ENCODE data around the gene LRRC15. TPM values are rescaled to one million over a fixed set of nuclear protein-coding genes. Genes with fewer than 3 reads are reported as not detected.

LRRC15 gene
- total RNA-seq, 4 donors from 2014 or later, result 0.14 to 0.32 TPM; not detected in 2

GRCh38 chr3:194339840-194340239 is 29.7 kb downstream of the LRRC15 start:
- Histone ChIP-seq H3K36me3 (no peaks in the 10 kb centered on the region), H3K4me3 (no peak overlapping the region), H3K27ac (no peak overlapping the region), H3K4me1 (no peaks in the 10 kb centered on the region), H3K27me3 (peaks cover 4% of the 10 kb centered on the region), H3K9me3 (no peaks in the 10 kb centered on the region)
- in situ Hi-C loops (cut with MboI; ENCODE audit: low pct_ligation_motif_present in 1 of 4, low pct_unique_long_range_greater_than_20kb in 1 of 4, low sequenced_read_pairs in 3 of 4) (loop anchor here in 3 of 4 donors (5.0 kb wide), 2 partner anchors 57 to 67 kb away; partner anchors contain the start of gene GP5 (in 1 of the 3)), intact Hi-C loops (cut with DNase I; ENCODE audit: low total_unique reads) (loop anchor here (5.0 kb wide), 1 partner anchor 67 kb away; no protein-coding TSS in a partner anchor)
- no peak for TF ChIP-seq EP300 (IDR thresholded peaks at IDR 0.05; ENCODE audit: low read depth)
- no peak for TF ChIP-seq CTCF (IDR thresholded peaks at IDR 0.05)
- TF ChIP-seq POLR2A (IDR thresholded peaks at IDR 0.05), result no peak
- no peak for TF ChIP-seq POLR2AphosphoS5 (IDR thresholded peaks at IDR 0.05)
- DNase-seq, result no peak
- 46 to 51% methylated on average over 4 to 5 of the region's 5 CpGs for WGBS, 2 donors (ENCODE audit: low coverage in 1 of 2)

GRCh38 chr3:194339356-194339755 is 30.2 kb downstream of the LRRC15 start:
- Histone ChIP-seq H3K4me1 (no peaks in the 10 kb centered on the region), H3K36me3 (no peaks in the 10 kb centered on the region), H3K9me3 (no peaks in the 10 kb centered on the region), H3K27ac (no peak overlapping the region), H3K4me3 (no peak overlapping the region), H3K27me3 (peaks cover 4% of the 10 kb centered on the region)
- intact Hi-C loops (cut with DNase I; ENCODE audit: low total_unique reads), result loop anchor here (5.0 kb wide), 1 partner anchor 68 kb away; no protein-coding TSS in a partner anchor
- TF ChIP-seq POLR2AphosphoS5 (IDR thresholded peaks at IDR 0.05), result no peak
- no peak for TF ChIP-seq POLR2A (IDR thresholded peaks at IDR 0.05)
- TF ChIP-seq EP300 (IDR thresholded peaks at IDR 0.05; ENCODE audit: low read depth), result no peak
- no peak for TF ChIP-seq CTCF (IDR thresholded peaks at IDR 0.05)
- 80 to 81% methylated on average over 9 of the region's 9 CpGs for WGBS, 2 donors (ENCODE audit: low coverage in 1 of 2)
- DNase-seq, result no peak
- in situ Hi-C loops (cut with MboI; ENCODE audit: low pct_ligation_motif_present in 1 of 4, low pct_unique_long_range_greater_than_20kb in 1 of 4, low sequenced_read_pairs in 3 of 4), result loop anchor here in 3 of 4 donors (5.0 kb wide), 2 partner anchors 58 to 68 kb away; partner anchors contain the start of gene GP5 (in 1 of the 3)

GRCh38 chr3:194337965-194338753 is 31.4 kb downstream of the LRRC15 start:
- H3K36me3 ChIP-seq, result no peaks in the 10 kb centered on the region
- H3K9me3 ChIP-seq, result no peaks in the 10 kb centered on the region
- H3K4me3 ChIP-seq, result no peak overlapping the region
- no peak overlapping the region for H3K27ac ChIP-seq
- peaks cover 9% of the 10 kb centered on the region for H3K27me3 ChIP-seq
- intact Hi-C loops (cut with DNase I; ENCODE audit: low total_unique reads) (loop anchor here (5.0 kb wide), 1 partner anchor 69 kb away; no protein-coding TSS in a partner anchor), in situ Hi-C loops (cut with MboI; ENCODE audit: low pct_ligation_motif_present in 1 of 4, low pct_unique_long_range_greater_than_20kb in 1 of 4, low sequenced_read_pairs in 3 of 4) (loop anchor here in 3 of 4 donors (5.0 kb wide), 2 partner anchors 59 to 69 kb away; partner anchors contain the start of gene GP5 (in 1 of the 3))
- TF ChIP-seq POLR2A (IDR thresholded peaks at IDR 0.05) (no peak), EP300 (IDR thresholded peaks at IDR 0.05; ENCODE audit: low read depth) (no peak), POLR2AphosphoS5 (IDR thresholded peaks at IDR 0.05) (no peak)
- H3K4me1 ChIP-seq, result peaks cover 0 to 6% (median 5%) of the 10 kb centered on the region in 4 donors
- 80 to 82% methylated on average over 2 to 13 of the region's 13 CpGs for WGBS, 2 donors (ENCODE audit: low coverage in 1 of 2)
- no peak for DNase-seq

GRCh38 chr3:194336601-194337355 is 32.8 kb downstream of the LRRC15 start:
- DNase-seq, result no peak
- no peak for TF ChIP-seq POLR2AphosphoS5 (IDR thresholded peaks at IDR 0.05)
- no peak for TF ChIP-seq CTCF (IDR thresholded peaks at IDR 0.05)
- no peak for TF ChIP-seq POLR2A (IDR thresholded peaks at IDR 0.05)
- TF ChIP-seq EP300 (IDR thresholded peaks at IDR 0.05; ENCODE audit: low read depth), result no peak
- in situ Hi-C loops (cut with MboI; ENCODE audit: low pct_ligation_motif_present in 1 of 4, low pct_unique_long_range_greater_than_20kb in 1 of 4, low sequenced_read_pairs in 3 of 4) (loop anchor here in 3 of 4 donors (5.0 kb wide), 2 partner anchors 61 to 71 kb away; partner anchors contain the start of gene GP5 (in 1 of the 3)), intact Hi-C loops (cut with DNase I; ENCODE audit: low total_unique reads) (loop anchor here (5.0 kb wide), 1 partner anchor 71 kb away; no protein-coding TSS in a partner anchor)
- no peaks in the 10 kb centered on the region for H3K36me3 ChIP-seq
- H3K27me3 ChIP-seq, result peaks cover 20% of the 10 kb centered on the region
- no peaks in the 10 kb centered on the region for H3K9me3 ChIP-seq
- H3K4me1 ChIP-seq, result peaks cover 0 to 8% (median 6%) of the 10 kb centered on the region in 4 donors
- WGBS, 2 donors (ENCODE audit: low coverage in 1 of 2), result 84 to 86% methylated on average over 2 to 17 of the region's 17 CpGs
- H3K4me3 ChIP-seq, result no peak overlapping the region
- H3K27ac ChIP-seq, result no peak overlapping the region

Data from transverse colon (tissue), 4 donors.